Progenitor cell of endocrine pancreas (in vitro differentiated cells): ENCODE results near the gene STEAP3. TPM values are rescaled to one million over a fixed set of nuclear protein-coding genes. Genes with fewer than 3 reads are reported as not detected.

Experiments used
- DNase-seq: peaks from one replicate; pipeline ENCODE4 v3.0.0; 2021; ENCODE audit warnings: low spot score; ENCODE audit not compliant: unreplicated experiment
- H3K27ac Mint-ChIP-seq: 2 replicates; pipeline ENCODE4 v1.8.0; 2021; ENCODE audit warnings: mild to moderate bottlenecking, moderate library complexity, mixed read lengths
- H3K27me3 Mint-ChIP-seq: 2 replicates; pipeline ENCODE4 v1.8.0; 2021; ENCODE audit warnings: mixed read lengths
- H3K36me3 Mint-ChIP-seq: 2 replicates; pipeline ENCODE4 v1.8.0; 2022; ENCODE audit warnings: mixed read lengths; ENCODE audit not compliant: insufficient read depth
- H3K4me1 Mint-ChIP-seq: 2 replicates; pipeline ENCODE4 v1.8.0; 2021; ENCODE audit warnings: low read depth, mixed read lengths
- H3K4me3 Mint-ChIP-seq: 2 replicates; pipeline ENCODE4 v1.8.0; 2021; ENCODE audit warnings: low read depth, mild to moderate bottlenecking, moderate library complexity, mixed read lengths
- H3K9me3 Mint-ChIP-seq: 2 replicates; pipeline ENCODE4 v1.8.0; 2021; ENCODE audit warnings: low read depth, mixed read lengths
- total RNA-seq: library from RNA; stranded (reverse); gene quantifications from 2 replicates; pipeline ENCODE4 v1.2.1, GENCODE V29; 2021
- TF ChIP-seq, protein P1 (sequence below): fragments of 200-600 bp; sonication (generic); IDR thresholded peaks from one replicate; pipeline ENCODE4 v1.5.0; 2021; ENCODE audit warnings: antibody characterized with exemption, mild to moderate bottlenecking; ENCODE audit not compliant: unreplicated experiment

Gene STEAP3
- total RNA-seq, 1 donor from 2014 or later, result 3.9 TPM

DNA sequence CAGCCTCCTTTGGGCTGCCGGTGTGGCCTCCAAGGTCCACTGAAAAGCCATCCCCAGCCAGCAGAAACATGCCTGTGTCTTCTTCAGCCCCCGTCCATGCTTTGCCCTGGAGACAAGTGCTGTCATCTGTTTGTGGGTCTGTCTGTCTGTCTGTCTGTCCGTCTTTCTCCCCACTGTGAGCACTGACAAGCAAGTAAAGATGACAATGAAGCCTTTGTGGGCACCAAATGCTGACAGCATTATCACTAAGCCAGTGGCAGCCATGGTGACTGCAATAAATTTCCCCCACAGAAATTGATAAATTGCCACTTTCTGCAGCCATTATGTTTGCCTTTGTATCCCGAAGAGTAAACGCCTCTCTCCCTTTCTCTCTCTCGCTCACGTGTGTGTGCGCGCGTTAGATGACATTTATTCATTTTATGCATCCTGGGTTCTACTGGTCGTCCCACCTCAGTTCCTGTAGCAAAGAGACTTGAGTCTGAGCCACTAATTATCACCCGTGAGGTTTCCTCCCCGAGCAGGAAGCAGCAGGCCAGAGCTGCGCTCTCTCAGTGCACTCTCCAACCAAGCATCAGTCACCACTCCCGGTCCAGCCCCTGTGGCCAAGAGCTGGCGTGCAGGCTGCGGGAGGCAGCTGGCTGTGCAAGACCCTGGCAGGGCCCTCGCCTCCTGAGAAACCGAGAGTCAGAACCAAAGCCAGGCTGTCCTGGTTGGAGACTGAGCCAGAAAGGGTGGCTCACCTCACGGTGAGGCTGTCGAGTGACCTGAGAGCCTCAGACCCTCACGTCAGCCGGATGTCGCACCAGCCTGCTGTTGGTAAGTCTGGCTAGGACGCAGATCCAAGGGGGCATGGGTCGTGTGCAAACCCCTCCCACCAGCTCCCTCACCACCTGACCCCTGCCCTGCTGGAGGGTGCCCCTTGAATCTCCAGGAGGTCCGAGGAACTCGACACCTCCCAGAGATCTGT is 6.9 kb downstream of the STEAP3 start:
- Mint-ChIP-seq H3K27me3 (peaks cover 15% of the 10 kb centered on the region), H3K27ac (no peak overlapping the region), H3K4me3 (no peak overlapping the region), H3K4me1 (peaks cover 15% of the 10 kb centered on the region), H3K9me3 (no peaks in the 10 kb centered on the region), H3K36me3 (no peaks in the 10 kb centered on the region)
- no peak for DNase-seq
- TF ChIP-seq, protein P1, sequence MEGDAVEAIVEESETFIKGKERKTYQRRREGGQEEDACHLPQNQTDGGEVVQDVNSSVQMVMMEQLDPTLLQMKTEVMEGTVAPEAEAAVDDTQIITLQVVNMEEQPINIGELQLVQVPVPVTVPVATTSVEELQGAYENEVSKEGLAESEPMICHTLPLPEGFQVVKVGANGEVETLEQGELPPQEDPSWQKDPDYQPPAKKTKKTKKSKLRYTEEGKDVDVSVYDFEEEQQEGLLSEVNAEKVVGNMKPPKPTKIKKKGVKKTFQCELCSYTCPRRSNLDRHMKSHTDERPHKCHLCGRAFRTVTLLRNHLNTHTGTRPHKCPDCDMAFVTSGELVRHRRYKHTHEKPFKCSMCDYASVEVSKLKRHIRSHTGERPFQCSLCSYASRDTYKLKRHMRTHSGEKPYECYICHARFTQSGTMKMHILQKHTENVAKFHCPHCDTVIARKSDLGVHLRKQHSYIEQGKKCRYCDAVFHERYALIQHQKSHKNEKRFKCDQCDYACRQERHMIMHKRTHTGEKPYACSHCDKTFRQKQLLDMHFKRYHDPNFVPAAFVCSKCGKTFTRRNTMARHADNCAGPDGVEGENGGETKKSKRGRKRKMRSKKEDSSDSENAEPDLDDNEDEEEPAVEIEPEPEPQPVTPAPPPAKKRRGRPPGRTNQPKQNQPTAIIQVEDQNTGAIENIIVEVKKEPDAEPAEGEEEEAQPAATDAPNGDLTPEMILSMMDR, result no peak

DNA sequence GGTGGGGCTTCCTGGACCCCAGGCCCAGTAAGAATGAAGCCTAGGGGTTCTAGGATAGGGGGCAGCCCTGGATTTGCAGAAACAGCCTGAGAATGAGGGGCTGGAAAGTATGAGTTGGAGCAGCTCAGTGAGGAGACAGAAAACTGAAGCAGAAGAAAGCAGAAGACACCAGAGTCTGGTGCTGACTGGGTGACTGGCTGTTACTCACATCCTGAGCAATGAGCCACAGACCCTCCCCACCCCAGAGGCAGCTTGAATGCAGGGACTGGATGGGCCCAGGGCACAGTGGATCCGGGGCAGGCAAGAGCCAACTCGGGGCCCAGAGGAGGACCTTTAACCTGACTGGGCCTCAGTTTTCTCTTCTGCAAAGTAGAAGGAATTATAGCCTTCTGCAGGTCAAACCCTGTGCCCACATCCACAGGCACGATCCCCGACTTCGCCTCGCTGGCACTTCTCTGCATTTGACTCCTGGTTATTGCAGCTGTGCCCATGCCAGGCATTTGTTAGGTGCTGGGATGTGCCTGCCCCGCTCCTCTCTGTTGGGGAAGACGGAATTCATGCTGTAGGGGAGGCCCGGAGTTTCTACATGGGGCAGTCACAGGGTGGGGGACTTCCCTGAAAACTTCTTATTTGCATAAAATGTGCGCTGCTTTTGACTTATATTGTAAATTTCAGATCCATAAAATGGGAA is 8.5 kb downstream of the STEAP3 start:
- Mint-ChIP-seq H3K4me3 (no peak overlapping the region), H3K9me3 (no peaks in the 10 kb centered on the region), H3K36me3 (no peaks in the 10 kb centered on the region), H3K4me1 (peaks cover 16% of the 10 kb centered on the region), H3K27me3 (peaks cover 3% of the 10 kb centered on the region), H3K27ac (no peak overlapping the region)
- DNase-seq, result no peak
- TF ChIP-seq, protein P1, result no peak

GRCh38 chr2:119232666-119232993 is 9.0 kb downstream of the STEAP3 start:
- Mint-ChIP-seq H3K27me3 (no peaks in the 10 kb centered on the region), H3K9me3 (no peaks in the 10 kb centered on the region), H3K36me3 (no peaks in the 10 kb centered on the region), H3K27ac (no peak overlapping the region), H3K4me1 (peaks cover 16% of the 10 kb centered on the region), H3K4me3 (no peak overlapping the region)
- no peak for DNase-seq
- TF ChIP-seq, protein P1, result no peak

DNA sequence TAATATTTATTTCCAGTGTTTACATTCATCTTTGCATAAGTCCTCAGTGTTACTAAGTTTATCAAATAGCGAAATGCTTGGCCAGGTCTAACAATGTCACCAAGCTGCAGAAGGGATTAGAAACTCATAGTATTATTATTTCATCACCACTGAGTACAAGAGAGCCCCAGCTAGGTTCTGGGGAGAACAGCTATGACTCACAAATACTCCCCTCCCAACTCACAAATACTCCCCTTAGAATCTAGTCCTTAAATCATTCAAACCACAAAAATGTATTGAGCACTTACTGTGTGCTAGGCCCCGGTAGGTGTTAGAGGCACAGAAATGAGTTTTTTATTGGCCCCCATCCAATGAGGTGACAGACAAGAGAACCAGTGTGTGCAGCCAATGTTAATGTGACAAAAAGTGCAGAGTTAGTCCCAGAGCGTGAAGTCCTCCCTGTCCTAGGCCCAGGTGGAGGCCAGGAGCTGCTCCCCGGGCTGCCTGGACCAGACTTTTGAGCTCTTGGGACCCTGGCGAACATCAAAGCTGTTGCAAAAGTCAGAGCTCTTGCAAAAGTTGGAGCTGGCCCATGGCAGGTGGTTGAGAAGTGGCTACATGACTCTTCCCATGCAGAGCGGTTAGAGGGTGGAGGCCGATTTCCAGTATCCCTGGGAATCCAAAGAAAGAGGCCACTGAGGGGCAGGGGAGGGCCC is 9.8 kb downstream of the STEAP3 start:
- no peak for DNase-seq
- Mint-ChIP-seq H3K4me1 (peaks cover 16% of the 10 kb centered on the region), H3K36me3 (no peaks in the 10 kb centered on the region), H3K9me3 (no peaks in the 10 kb centered on the region), H3K27ac (no peak overlapping the region), H3K4me3 (no peak overlapping the region), H3K27me3 (no peaks in the 10 kb centered on the region)
- TF ChIP-seq, protein P1, result no peak
